ENCODE data around the gene TBC1D22A.

The TBC1D22A gene

DNA sequence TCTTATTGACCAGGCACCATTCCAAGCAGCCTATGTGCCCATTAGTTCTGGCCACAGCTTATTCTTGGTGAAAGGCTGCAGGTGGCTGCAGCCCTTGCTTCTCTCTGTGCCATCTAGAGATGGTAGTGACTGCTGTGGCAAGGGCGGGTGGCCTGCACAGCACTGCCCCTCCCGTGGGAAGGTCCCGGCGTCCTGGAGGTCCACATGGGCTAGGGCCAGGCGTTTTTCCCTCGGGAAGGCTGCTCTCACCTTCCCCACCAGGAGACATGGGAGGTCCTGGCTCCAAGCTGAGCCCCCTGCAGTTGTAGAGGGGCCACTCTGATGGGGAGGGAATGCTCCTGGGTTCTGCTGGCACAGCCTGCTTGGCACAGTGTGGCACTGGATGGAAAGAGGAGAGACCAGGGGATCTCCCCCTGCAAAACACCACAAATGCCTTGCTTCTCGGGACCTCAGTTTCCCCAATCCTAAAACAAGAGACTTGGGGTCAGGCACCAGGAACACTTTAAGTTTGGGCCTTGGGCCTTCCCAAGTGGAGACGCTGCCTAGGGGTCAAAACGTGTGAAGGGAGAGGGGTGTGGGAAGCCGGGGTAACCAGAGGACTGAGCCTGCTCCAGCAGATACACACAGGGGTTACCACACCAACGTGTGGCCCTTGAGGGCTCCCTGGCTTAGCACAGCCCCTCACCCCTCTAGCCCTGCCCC, 10.0 kb upstream of the TBC1D22A start:
- no peak overlapping the region for H3K4me3 ChIP-seq (ENCODE audit: low read length)
- H3K4me1 ChIP-seq (ENCODE audit: low read length) = peaks cover 9% of the 10 kb centered on the region
- no peak for DNase-seq
- no peak overlapping the region for H2AFZ ChIP-seq (ENCODE audit: low read length)
- H3F3A ChIP-seq (ENCODE audit: insufficient read depth, low read length) = no peaks in the 10 kb centered on the region
- TF ChIP-seq EZH2phosphoT487 (IDR thresholded peaks at IDR 0.05; ENCODE audit: low read length) = no peak
- TF ChIP-seq, protein P1, sequence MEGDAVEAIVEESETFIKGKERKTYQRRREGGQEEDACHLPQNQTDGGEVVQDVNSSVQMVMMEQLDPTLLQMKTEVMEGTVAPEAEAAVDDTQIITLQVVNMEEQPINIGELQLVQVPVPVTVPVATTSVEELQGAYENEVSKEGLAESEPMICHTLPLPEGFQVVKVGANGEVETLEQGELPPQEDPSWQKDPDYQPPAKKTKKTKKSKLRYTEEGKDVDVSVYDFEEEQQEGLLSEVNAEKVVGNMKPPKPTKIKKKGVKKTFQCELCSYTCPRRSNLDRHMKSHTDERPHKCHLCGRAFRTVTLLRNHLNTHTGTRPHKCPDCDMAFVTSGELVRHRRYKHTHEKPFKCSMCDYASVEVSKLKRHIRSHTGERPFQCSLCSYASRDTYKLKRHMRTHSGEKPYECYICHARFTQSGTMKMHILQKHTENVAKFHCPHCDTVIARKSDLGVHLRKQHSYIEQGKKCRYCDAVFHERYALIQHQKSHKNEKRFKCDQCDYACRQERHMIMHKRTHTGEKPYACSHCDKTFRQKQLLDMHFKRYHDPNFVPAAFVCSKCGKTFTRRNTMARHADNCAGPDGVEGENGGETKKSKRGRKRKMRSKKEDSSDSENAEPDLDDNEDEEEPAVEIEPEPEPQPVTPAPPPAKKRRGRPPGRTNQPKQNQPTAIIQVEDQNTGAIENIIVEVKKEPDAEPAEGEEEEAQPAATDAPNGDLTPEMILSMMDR (IDR thresholded peaks at IDR 0.05; ENCODE audit: low read length) = no peak
- TF ChIP-seq EZH2 (optimal IDR thresholded peaks at IDR 0.05; ENCODE audit: low read depth, low read length) = no peak
- no peaks in the 10 kb centered on the region for H3K9me2 ChIP-seq (replicated peaks; ENCODE audit: insufficient read depth, low read length)
- no peak overlapping the region for H3K9ac ChIP-seq (ENCODE audit: low read length)
- H3K79me2 ChIP-seq (ENCODE audit: low read length) = no peaks in the 10 kb centered on the region
- peaks cover 22% of the 10 kb centered on the region for H3K27me3 ChIP-seq (replicated peaks; ENCODE audit: insufficient read depth, low read length)
- H3K9me3 ChIP-seq (replicated peaks; ENCODE audit: insufficient read depth, low read length) = no peaks in the 10 kb centered on the region
- H4K20me1 ChIP-seq (ENCODE audit: insufficient read depth, low read length) = no peaks in the 10 kb centered on the region
- no peak overlapping the region for H3K27ac ChIP-seq (ENCODE audit: low read length)
- H3K36me3 ChIP-seq (replicated peaks; ENCODE audit: insufficient read depth, low read length) = no peaks in the 10 kb centered on the region
- H3K4me2 ChIP-seq (ENCODE audit: low read depth, low read length) = no peak overlapping the region

DNA sequence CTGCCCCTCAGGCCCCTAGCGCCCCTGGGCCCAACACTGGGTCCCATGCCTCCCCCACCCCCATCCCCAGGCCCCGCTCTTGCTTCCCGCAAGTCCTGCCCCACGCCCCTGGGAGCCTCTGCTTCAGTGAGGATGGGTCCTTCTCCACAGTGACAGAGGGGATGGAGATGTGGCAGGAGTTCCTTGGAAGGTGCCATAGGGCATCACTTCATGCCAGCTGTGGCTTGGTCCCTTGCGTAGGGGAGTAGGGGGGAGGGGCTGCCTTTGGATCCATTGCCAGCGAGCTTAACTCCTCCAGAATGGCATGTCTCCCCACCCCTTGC, 9.5 kb upstream of the TBC1D22A start:
- H3K9me2 ChIP-seq (replicated peaks; ENCODE audit: insufficient read depth, low read length) = no peaks in the 10 kb centered on the region
- peaks cover 9% of the 10 kb centered on the region for H3K4me1 ChIP-seq (ENCODE audit: low read length)
- H3K27me3 ChIP-seq (replicated peaks; ENCODE audit: insufficient read depth, low read length) = peaks cover 19% of the 10 kb centered on the region
- no peak overlapping the region for H3K4me3 ChIP-seq (ENCODE audit: low read length)
- no peak overlapping the region for H2AFZ ChIP-seq (ENCODE audit: low read length)
- H3K9ac ChIP-seq (ENCODE audit: low read length) = no peak overlapping the region
- no peaks in the 10 kb centered on the region for H3K36me3 ChIP-seq (replicated peaks; ENCODE audit: insufficient read depth, low read length)
- H3K79me2 ChIP-seq (ENCODE audit: low read length) = no peaks in the 10 kb centered on the region
- no peaks in the 10 kb centered on the region for H3K9me3 ChIP-seq (replicated peaks; ENCODE audit: insufficient read depth, low read length)
- H3K27ac ChIP-seq (ENCODE audit: low read length) = no peak overlapping the region
- H3K4me2 ChIP-seq (ENCODE audit: low read depth, low read length) = no peak overlapping the region
- H3F3A ChIP-seq (ENCODE audit: insufficient read depth, low read length) = no peaks in the 10 kb centered on the region
- DNase-seq = no peak
- TF ChIP-seq EZH2phosphoT487 (IDR thresholded peaks at IDR 0.05; ENCODE audit: low read length) = no peak
- TF ChIP-seq EZH2 (optimal IDR thresholded peaks at IDR 0.05; ENCODE audit: low read depth, low read length) = no peak
- TF ChIP-seq, protein P1 (IDR thresholded peaks at IDR 0.05; ENCODE audit: low read length) = no peak
- no peaks in the 10 kb centered on the region for H4K20me1 ChIP-seq (ENCODE audit: insufficient read depth, low read length)

DNA sequence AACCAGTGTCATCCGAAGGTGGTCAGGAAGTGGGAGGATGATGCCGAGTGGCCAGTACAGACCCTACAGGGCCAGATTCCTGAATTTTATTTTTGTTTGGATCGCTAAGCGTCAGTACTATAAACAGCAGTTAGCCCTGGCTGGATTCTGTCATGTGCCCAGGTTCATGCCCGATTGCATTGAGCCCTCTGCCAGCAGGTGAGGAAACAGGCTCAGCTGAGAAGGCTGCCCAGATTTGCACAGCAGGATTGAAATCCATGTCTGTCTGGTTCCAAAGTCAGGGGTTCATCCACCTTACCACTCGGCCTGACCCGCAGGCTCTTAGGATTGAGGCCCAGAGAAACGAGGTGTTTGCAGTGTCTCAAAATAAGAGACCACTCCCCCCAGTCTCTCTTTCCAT, 9.1 kb upstream of the TBC1D22A start:
- H3K4me1 ChIP-seq (ENCODE audit: low read length) = peaks cover 9% of the 10 kb centered on the region
- no peak overlapping the region for H2AFZ ChIP-seq (ENCODE audit: low read length)
- H3K79me2 ChIP-seq (ENCODE audit: low read length) = no peaks in the 10 kb centered on the region
- no peaks in the 10 kb centered on the region for H3K9me2 ChIP-seq (replicated peaks; ENCODE audit: insufficient read depth, low read length)
- H3K9me3 ChIP-seq (replicated peaks; ENCODE audit: insufficient read depth, low read length) = no peaks in the 10 kb centered on the region
- no peak overlapping the region for H3K27ac ChIP-seq (ENCODE audit: low read length)
- H3K9ac ChIP-seq (ENCODE audit: low read length) = no peak overlapping the region
- H3F3A ChIP-seq (ENCODE audit: insufficient read depth, low read length) = no peaks in the 10 kb centered on the region
- H4K20me1 ChIP-seq (ENCODE audit: insufficient read depth, low read length) = no peaks in the 10 kb centered on the region
- no peaks in the 10 kb centered on the region for H3K36me3 ChIP-seq (replicated peaks; ENCODE audit: insufficient read depth, low read length)
- H3K4me2 ChIP-seq (ENCODE audit: low read depth, low read length) = no peak overlapping the region
- no peak overlapping the region for H3K4me3 ChIP-seq (ENCODE audit: low read length)
- peaks cover 15% of the 10 kb centered on the region for H3K27me3 ChIP-seq (replicated peaks; ENCODE audit: insufficient read depth, low read length)
- TF ChIP-seq, protein P1 (IDR thresholded peaks at IDR 0.05; ENCODE audit: low read length) = no peak
- no peak for DNase-seq
